Measurements from ENCODE around the gene TAAR2.

The TAAR2 gene

GRCh38 chr6:132664309-132665034 lies 40.4 kb upstream of the TAAR2 start:
- TF ChIP-seq, protein P1, sequence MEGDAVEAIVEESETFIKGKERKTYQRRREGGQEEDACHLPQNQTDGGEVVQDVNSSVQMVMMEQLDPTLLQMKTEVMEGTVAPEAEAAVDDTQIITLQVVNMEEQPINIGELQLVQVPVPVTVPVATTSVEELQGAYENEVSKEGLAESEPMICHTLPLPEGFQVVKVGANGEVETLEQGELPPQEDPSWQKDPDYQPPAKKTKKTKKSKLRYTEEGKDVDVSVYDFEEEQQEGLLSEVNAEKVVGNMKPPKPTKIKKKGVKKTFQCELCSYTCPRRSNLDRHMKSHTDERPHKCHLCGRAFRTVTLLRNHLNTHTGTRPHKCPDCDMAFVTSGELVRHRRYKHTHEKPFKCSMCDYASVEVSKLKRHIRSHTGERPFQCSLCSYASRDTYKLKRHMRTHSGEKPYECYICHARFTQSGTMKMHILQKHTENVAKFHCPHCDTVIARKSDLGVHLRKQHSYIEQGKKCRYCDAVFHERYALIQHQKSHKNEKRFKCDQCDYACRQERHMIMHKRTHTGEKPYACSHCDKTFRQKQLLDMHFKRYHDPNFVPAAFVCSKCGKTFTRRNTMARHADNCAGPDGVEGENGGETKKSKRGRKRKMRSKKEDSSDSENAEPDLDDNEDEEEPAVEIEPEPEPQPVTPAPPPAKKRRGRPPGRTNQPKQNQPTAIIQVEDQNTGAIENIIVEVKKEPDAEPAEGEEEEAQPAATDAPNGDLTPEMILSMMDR (IDR thresholded peaks at IDR 0.05): no peak
- DNase-seq: no peak
- H3K36me3 Mint-ChIP-seq (ENCODE audit: low read depth): no peaks in the 10 kb centered on the region
- H3K9me3 Mint-ChIP-seq: peaks cover 3% of the 10 kb centered on the region
- H3K27me3 Mint-ChIP-seq (ENCODE audit: low read depth, poor library complexity): no peaks in the 10 kb centered on the region
- H3K27ac Mint-ChIP-seq: no peak overlapping the region
- no peak overlapping the region for H3K4me3 Mint-ChIP-seq
- no peaks in the 10 kb centered on the region for H3K4me1 Mint-ChIP-seq

DNA sequence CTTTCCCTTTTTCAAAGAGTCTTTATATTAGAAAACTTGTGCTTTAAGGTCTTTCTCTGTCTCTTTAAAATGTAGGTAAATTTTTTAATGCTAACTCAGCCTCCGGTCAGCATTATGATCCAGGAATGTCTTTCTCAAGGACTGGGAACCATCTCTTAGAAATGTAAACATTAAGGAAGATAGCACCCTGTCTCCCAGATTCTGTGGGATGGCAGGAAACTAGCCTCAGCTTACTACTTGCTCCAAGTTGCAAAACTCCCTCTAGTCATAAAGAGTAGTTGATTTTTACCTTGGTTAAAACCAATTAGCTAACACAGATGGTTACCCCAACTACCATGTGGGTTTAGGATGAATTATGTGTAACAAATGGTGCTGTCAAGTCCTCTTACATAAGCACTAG lies 39.6 kb upstream of the TAAR2 start:
- H3K27me3 Mint-ChIP-seq (ENCODE audit: low read depth, poor library complexity): no peaks in the 10 kb centered on the region
- TF ChIP-seq, protein P1 (IDR thresholded peaks at IDR 0.05): no peak
- no peak overlapping the region for H3K27ac Mint-ChIP-seq
- H3K4me3 Mint-ChIP-seq: no peak overlapping the region
- DNase-seq: no peak
- no peaks in the 10 kb centered on the region for H3K36me3 Mint-ChIP-seq (ENCODE audit: low read depth)
- H3K9me3 Mint-ChIP-seq: peaks cover 3% of the 10 kb centered on the region
- H3K4me1 Mint-ChIP-seq: no peaks in the 10 kb centered on the region

DNA sequence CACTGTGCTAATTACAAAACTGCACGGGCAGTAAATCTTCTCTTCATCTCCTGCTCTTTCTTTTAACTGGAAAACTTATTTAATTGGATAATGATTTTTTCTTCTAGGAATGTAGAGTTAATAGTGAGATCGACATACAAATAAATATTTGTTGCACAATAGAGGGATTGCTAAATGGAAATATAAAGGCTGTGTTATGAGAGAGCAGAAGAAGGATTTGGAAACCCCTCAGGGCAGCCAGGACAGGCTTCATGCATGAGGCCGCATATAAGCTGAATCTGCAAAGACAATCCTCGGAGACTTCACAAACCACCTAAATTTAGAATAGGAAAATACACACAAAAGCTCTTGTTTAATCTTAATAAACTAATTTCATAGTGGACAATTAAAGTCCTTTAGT lies 37.8 kb upstream of the TAAR2 start:
- TF ChIP-seq, protein P1 (IDR thresholded peaks at IDR 0.05): no peak
- Mint-ChIP-seq H3K36me3 (ENCODE audit: low read depth) (no peaks in the 10 kb centered on the region), H3K27ac (no peak overlapping the region), H3K4me1 (no peaks in the 10 kb centered on the region), H3K4me3 (no peak overlapping the region), H3K27me3 (ENCODE audit: low read depth, poor library complexity) (no peaks in the 10 kb centered on the region), H3K9me3 (peaks cover 3% of the 10 kb centered on the region)
- no peak for DNase-seq

DNA sequence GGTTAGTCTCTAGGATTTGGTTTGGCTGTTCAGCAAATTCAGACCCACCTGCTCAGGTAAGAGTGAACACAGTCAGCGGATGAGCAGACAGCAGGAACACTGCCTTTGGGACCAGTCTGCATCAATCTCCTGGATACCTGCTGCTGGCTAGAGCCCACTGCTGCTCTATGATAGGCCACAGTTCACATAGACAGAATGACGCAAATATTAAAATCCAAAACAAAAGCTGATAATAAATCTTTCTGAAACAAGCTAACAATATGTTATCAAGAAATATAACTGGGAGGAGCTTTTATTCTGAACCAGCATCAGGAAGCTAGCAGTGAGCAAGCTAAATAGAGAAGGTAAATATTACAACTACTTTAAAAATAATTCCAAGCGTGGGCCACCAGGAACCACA lies 35.0 kb upstream of the TAAR2 start, which contains the start of gene TAAR1:
Gene TAAR1 (minus strand): TSS at position 101 of the 400 bp plus-strand sequence. CDS start 13,179 bp downstream, outside the sequence.
- no peaks in the 10 kb centered on the region for H3K4me1 Mint-ChIP-seq
- no peaks in the 10 kb centered on the region for H3K36me3 Mint-ChIP-seq (ENCODE audit: low read depth)
- H3K27ac Mint-ChIP-seq: no peak within 1 kb of the TSS
- no peaks in the 10 kb centered on the region for H3K9me3 Mint-ChIP-seq
- H3K4me3 Mint-ChIP-seq: no peak within 1 kb of the TSS
- TF ChIP-seq, protein P1 (IDR thresholded peaks at IDR 0.05): no peak
- H3K27me3 Mint-ChIP-seq (ENCODE audit: low read depth, poor library complexity): no peaks in the 10 kb centered on the region
- no peak for DNase-seq

- no peak overlapping the region for H3K4me3 Mint-ChIP-seq
- H3K4me1 Mint-ChIP-seq: no peaks in the 10 kb centered on the region
- no peak overlapping the region for H3K27ac Mint-ChIP-seq
- TF ChIP-seq, protein P1 (IDR thresholded peaks at IDR 0.05): no peak
- no peaks in the 10 kb centered on the region for H3K9me3 Mint-ChIP-seq
- DNase-seq: no peak
- H3K36me3 Mint-ChIP-seq (ENCODE audit: low read depth): no peaks in the 10 kb centered on the region
- no peaks in the 10 kb centered on the region for H3K27me3 Mint-ChIP-seq (ENCODE audit: low read depth, poor library complexity)
These were observed 27.0 kb upstream of the TAAR2 start for GRCh38 chr6:132651062-132651461.

- no peak overlapping the region for H3K27ac Mint-ChIP-seq
- DNase-seq: no peak
- H3K4me1 Mint-ChIP-seq: no peaks in the 10 kb centered on the region
- TF ChIP-seq, protein P1 (IDR thresholded peaks at IDR 0.05): no peak
- no peak overlapping the region for H3K4me3 Mint-ChIP-seq
- H3K36me3 Mint-ChIP-seq (ENCODE audit: low read depth): no peaks in the 10 kb centered on the region
- no peaks in the 10 kb centered on the region for H3K27me3 Mint-ChIP-seq (ENCODE audit: low read depth, poor library complexity)
- H3K9me3 Mint-ChIP-seq: no peaks in the 10 kb centered on the region
These were observed 26.4 kb upstream of the TAAR2 start for GRCh38 chr6:132650429-132650828.

Data from nephron progenitor cell (in vitro differentiated cells).